Astrocyte of the spinal cord (primary cell): ENCODE data around the gene COL6A3.

ENCODE experiments used
- DNase-seq: peaks from one replicate; pipeline ENCODE4 v3.0.0; 2011; ENCODE audit warnings: low read depth, low spot score
- H3K4me3 ChIP-seq: 2 replicates; pipeline ENCODE4 v1.5.1; 2011; ENCODE audit warnings: low read depth, mild to moderate bottlenecking, low read length, moderate library complexity
- CTCF ChIP-seq: IDR thresholded peaks from 2 replicates; pipeline ENCODE4 v1.5.1; 2012; ENCODE audit warnings: low read depth, mild to moderate bottlenecking, low read length, inconsistent platforms
- in situ Hi-C: cut with HindIII; loops from 2 replicates; pipeline ENCODE4 v1.10.0; 2017; ENCODE audit warnings: low sequenced_read_pairs

Gene COL6A3

GRCh38 chr2:237320801-237321560 is 93.0 kb downstream of the COL6A3 start:
- DNase-seq: no peak
- in situ Hi-C loops: no loop called here
- no peak for TF ChIP-seq CTCF
- H3K4me3 ChIP-seq: no peak overlapping the region

GRCh38 chr2:237319887-237320286 is 94.1 kb downstream of the COL6A3 start:
- no peak for TF ChIP-seq CTCF
- DNase-seq: no peak
- H3K4me3 ChIP-seq: no peak overlapping the region
- in situ Hi-C loops: no loop called here

GRCh38 chr2:237319086-237319820 is 94.7 kb downstream of the COL6A3 start:
- in situ Hi-C loops: no loop called here
- no peak for DNase-seq
- no peak for TF ChIP-seq CTCF
- H3K4me3 ChIP-seq: no peak overlapping the region

GRCh38 chr2:237316339-237316738 is 97.6 kb downstream of the COL6A3 start:
- H3K4me3 ChIP-seq: no peak overlapping the region
- no peak for TF ChIP-seq CTCF
- DNase-seq: no peak
- in situ Hi-C loops: no loop called here

GRCh38 chr2:237315829-237316225 is 98.1 kb downstream of the COL6A3 start:
- no peak for TF ChIP-seq CTCF
- H3K4me3 ChIP-seq: no peak overlapping the region
- no peak for DNase-seq
- in situ Hi-C loops: no loop called here

- no peak overlapping the region for H3K4me3 ChIP-seq
- TF ChIP-seq CTCF: peak; percentile 39
- peak; percentile 97 for DNase-seq
- in situ Hi-C loops: no loop called here
These were observed 98.7 kb downstream of the COL6A3 start for GRCh38 chr2:237315170-237315828.
